ENCODE measurements around the gene ROR1. TPM values are rescaled to one million over a fixed set of nuclear protein-coding genes. Genes with fewer than 3 reads are reported as not detected.

Gene ROR1
- total RNA-seq, 6 experiments from 2014 or later = 7.4 to 9.4 (median 8.9) TPM

DNA sequence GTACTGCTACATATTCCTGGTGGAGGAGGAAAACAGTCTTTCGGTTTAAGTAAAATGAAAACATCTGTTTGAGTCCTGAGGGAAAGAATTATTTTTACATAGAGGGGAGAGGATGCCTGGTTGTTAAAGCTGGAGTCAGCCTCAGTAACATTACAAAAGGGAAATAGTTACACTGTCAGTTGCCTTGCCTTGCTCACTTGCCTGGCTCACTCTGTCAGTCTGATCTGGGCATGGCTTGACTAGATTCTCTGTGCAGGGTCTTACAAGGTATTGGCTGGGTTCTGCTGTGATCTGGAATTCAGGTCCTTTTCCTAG, 421.2 kb downstream of the ROR1 start:
- Mint-ChIP-seq H3K9me3 (no peaks in the 10 kb centered on the region), H3K36me3 (ENCODE audit: low read depth) (peaks cover 5% of the 10 kb centered on the region; the same call in 1 of the 2 replicates), H3K4me3 (peak overlapping the region; percentile 22; the same call in 1 of the 2 replicates), H3K27ac (peak overlapping the region; percentile 2; the same call in 1 of the 2 replicates), H3K4me1 (ENCODE audit: low read depth) (peaks cover 26% of the 10 kb centered on the region), H3K27me3 (ENCODE audit: insufficient read depth) (peaks cover 2% of the 10 kb centered on the region; the same call in 1 of the 2 replicates)
- TF ChIP-seq, protein P1, sequence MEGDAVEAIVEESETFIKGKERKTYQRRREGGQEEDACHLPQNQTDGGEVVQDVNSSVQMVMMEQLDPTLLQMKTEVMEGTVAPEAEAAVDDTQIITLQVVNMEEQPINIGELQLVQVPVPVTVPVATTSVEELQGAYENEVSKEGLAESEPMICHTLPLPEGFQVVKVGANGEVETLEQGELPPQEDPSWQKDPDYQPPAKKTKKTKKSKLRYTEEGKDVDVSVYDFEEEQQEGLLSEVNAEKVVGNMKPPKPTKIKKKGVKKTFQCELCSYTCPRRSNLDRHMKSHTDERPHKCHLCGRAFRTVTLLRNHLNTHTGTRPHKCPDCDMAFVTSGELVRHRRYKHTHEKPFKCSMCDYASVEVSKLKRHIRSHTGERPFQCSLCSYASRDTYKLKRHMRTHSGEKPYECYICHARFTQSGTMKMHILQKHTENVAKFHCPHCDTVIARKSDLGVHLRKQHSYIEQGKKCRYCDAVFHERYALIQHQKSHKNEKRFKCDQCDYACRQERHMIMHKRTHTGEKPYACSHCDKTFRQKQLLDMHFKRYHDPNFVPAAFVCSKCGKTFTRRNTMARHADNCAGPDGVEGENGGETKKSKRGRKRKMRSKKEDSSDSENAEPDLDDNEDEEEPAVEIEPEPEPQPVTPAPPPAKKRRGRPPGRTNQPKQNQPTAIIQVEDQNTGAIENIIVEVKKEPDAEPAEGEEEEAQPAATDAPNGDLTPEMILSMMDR (IDR thresholded peaks at IDR 0.05) = no peak
- DNase-seq = no peak

DNA sequence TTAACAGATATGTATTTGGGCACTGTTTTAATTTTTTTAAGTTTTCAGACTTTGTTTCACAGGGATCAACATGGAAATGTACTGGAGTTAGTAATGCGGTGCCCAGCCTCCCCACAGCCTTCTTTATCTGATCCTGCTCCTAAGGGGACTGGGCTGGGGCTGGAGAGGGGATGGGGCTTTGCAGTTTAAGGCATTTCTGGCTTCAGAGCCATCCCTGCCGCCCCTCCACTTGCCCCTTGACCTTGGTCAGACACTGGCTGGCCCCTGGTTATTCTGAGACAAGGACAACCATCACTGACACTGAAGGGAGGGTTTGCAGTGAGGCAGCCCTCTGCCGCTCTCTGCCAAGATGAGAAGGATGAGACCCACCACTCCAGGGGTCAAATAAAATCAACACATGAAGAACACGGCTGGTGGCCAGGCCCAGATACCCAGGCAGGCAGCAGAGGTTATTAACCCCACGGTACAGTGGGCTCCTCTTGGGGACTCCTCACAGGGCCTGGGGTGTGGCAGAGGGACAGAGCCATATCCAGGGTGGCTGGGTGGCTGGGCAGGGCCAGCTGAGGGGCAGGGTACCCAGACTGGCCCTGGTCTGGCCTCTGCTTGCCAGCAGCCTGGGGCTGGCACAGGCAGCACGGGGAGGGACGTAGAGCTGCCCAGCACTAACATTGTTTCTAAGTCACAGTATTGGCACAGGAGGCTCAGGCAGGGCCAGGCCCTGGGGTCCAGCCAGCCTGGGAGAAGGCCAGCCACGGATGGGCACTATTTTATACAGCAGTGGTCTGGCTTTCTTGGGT, 422.5 kb downstream of the ROR1 start:
- TF ChIP-seq, protein P1 (IDR thresholded peaks at IDR 0.05) = no peak
- DNase-seq = no peak
- Mint-ChIP-seq H3K36me3 (ENCODE audit: low read depth) (peaks cover 5% of the 10 kb centered on the region; the same call in 1 of the 2 replicates), H3K9me3 (no peaks in the 10 kb centered on the region), H3K27me3 (ENCODE audit: insufficient read depth) (peaks cover 2% of the 10 kb centered on the region; the same call in 1 of the 2 replicates), H3K4me3 (no peak overlapping the region), H3K4me1 (ENCODE audit: low read depth) (peaks cover 26% of the 10 kb centered on the region), H3K27ac (no peak overlapping the region)

DNA sequence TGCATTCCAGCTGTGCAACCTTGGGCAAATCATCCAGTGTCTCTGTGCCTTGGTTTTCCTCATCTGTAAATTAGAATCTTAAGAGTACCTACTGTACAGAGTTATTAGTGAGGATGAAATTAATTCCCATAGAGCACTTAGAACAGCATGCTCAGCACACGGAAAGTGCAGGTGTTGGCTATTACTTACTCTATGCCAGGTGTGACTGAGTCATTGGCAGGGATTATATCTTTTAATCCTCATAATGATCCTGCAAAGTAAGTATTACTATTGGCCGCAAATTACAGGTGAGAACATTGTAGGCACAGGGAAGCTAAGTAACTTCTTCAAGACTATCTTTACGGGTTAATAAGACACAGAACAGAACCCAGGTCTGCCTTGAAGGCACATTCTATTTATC, 423.3 kb downstream of the ROR1 start:
- TF ChIP-seq, protein P1 (IDR thresholded peaks at IDR 0.05) = no peak
- Mint-ChIP-seq H3K9me3 (no peaks in the 10 kb centered on the region), H3K4me1 (ENCODE audit: low read depth) (peaks cover 26% of the 10 kb centered on the region), H3K36me3 (ENCODE audit: low read depth) (peaks cover 5% of the 10 kb centered on the region; the same call in 1 of the 2 replicates), H3K27me3 (ENCODE audit: insufficient read depth) (peaks cover 2% of the 10 kb centered on the region; the same call in 1 of the 2 replicates), H3K27ac (no peak overlapping the region), H3K4me3 (no peak overlapping the region)
- no peak for DNase-seq

DNA sequence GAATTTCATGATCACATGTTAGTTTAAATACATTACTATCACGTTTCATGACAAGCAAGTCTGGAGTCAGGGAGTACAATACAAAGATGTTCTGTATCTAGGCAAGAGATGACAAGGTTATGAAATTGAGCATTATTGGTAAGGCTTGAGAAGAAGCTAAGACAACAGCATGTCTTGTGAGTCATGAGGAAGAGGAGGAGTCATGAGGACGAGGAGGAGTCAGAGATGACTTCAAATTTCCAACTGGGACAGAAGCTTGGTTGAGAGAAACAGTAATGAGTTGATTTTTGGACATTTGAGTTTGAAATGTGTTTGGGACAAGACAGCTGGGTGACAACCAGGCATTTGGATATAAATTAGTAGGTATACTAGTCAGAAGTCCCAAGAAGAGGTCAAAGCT, 425.3 kb downstream of the ROR1 start:
- H3K4me1 Mint-ChIP-seq (ENCODE audit: low read depth) = peaks cover 22% of the 10 kb centered on the region
- peaks cover 2% of the 10 kb centered on the region; the same call in 1 of the 2 replicates for H3K27me3 Mint-ChIP-seq (ENCODE audit: insufficient read depth)
- no peak for DNase-seq
- H3K27ac Mint-ChIP-seq = no peak overlapping the region
- no peak overlapping the region for H3K4me3 Mint-ChIP-seq
- no peaks in the 10 kb centered on the region for H3K9me3 Mint-ChIP-seq
- TF ChIP-seq, protein P1 (IDR thresholded peaks at IDR 0.05) = no peak
- H3K36me3 Mint-ChIP-seq (ENCODE audit: low read depth) = peaks cover 8% of the 10 kb centered on the region; the same call in 1 of the 2 replicates

DNA sequence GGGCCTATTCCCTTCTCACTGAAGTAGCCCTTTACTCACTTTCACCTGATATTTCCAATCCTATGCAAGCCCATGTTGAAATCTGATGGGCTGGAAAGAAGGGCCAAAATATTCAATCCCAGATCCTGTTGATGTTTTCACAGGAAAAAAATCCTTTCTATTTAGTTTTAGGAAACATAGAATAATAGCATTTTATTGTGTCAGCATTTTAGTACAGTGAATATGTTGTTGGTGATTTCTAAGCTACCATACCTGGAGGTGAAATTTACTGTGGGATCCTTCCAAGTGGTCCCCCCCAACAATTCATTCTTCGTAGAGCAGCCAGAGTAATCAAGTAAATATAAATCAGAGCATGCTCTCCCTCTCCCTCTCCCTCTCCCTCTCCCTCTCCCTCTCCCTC, 426.2 kb downstream of the ROR1 start:
- Mint-ChIP-seq H3K27ac (no peak overlapping the region), H3K4me3 (no peak overlapping the region), H3K27me3 (ENCODE audit: insufficient read depth) (peaks cover 2% of the 10 kb centered on the region; the same call in 1 of the 2 replicates)

More for the DNA sequence above, 426.2 kb downstream of the ROR1 start:
- no peak for DNase-seq
- peaks cover 13% of the 10 kb centered on the region for H3K4me1 Mint-ChIP-seq (ENCODE audit: low read depth)
- peaks cover 8% of the 10 kb centered on the region; the same call in 1 of the 2 replicates for H3K36me3 Mint-ChIP-seq (ENCODE audit: low read depth)
- TF ChIP-seq, protein P1 (IDR thresholded peaks at IDR 0.05) = no peak
- H3K9me3 Mint-ChIP-seq = no peaks in the 10 kb centered on the region
